ENCODE data around the gene APOL1. TPM values are rescaled to one million over a fixed set of nuclear protein-coding genes. Genes with fewer than 3 reads are reported as not detected.
"Not testable (repeated sequence)": the region's sequence is repeated elsewhere in the genome, so short reads cannot be mapped to it uniquely, and the experiment has no call there.

Gene APOL1, protein sequence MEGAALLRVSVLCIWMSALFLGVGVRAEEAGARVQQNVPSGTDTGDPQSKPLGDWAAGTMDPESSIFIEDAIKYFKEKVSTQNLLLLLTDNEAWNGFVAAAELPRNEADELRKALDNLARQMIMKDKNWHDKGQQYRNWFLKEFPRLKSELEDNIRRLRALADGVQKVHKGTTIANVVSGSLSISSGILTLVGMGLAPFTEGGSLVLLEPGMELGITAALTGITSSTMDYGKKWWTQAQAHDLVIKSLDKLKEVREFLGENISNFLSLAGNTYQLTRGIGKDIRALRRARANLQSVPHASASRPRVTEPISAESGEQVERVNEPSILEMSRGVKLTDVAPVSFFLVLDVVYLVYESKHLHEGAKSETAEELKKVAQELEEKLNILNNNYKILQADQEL
- 10 to 100 TPM; 52.8 to 89.4 TPM for total RNA-seq

DNA sequence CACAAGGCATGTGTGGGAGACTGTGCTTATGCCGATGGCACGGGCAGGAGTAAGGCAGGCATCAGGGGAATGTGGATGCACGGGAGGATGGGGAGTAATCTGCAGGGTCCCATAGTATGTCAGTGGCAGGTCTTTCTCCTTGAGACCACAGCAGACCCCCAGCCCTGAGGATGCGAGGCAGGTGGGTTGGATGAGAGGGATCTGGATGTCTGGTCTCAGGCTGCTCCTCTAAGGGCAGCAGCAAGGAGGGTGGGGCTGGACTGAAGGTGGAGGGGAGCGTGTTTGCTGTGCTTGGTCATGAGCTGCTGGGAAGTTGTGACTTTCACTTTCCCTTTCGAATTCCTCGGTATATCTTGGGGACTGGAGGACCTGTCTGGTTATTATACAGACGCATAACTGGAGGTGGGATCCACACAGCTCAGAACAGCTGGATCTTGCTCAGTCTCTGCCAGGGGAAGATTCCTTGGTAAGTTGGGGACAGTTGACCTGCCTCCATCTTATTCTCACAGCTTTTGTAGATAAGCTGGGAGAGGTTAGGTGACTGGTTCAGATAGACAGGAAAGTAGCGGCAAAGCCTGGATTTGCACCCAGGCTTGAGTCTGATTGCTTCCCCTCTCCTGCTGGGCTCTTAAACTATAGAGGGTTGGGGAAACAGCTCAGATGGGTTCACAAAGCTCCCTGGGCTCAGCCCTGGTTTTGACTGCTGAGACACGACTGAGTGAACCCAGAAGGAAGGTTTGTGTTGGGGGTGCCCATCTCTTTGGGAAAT, at the start of gene APOL1:
APOL1 (plus strand) TSS at position 380 of the 769 bp plus-strand sequence. CDS start 1,823 bp downstream, outside the sequence.
- peaks cover 43% of the 10 kb centered on the region for H3K4me1 Mint-ChIP-seq
- H3K36me3 Mint-ChIP-seq (ENCODE audit: low read depth), result peaks cover 51% of the 10 kb centered on the region
- peak; percentile 82 for ATAC-seq (replicated peaks)
- H3K27ac Mint-ChIP-seq, result peak within 1 kb of the TSS; percentile 97
- H3K9me3 Mint-ChIP-seq, result no peaks in the 10 kb centered on the region
- no peaks in the 10 kb centered on the region for H3K27me3 Mint-ChIP-seq
- peak within 1 kb of the TSS; percentile 97 for H3K4me3 Mint-ChIP-seq

DNA sequence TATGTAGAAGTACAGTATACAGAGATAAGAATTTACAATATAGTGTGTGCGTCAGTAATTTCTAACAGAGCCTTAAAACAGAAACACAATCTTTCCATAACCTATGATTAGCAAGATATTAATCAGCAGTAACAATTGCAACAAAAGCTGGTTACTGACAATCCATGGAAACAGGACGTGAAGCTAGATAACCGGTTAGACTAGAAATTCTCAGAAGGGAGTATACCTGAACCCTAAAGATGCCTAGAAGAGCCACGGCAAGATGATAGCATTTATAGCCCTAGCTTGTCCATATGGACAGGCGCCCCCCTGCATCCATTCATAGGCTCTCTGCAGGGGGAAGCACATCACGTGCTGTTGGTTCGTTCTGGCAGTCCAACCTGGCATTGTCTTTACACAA, 49.5 kb upstream of the APOL1 start:
- not testable (repeated sequence) for H3K27ac Mint-ChIP-seq; H3K4me1 Mint-ChIP-seq; H3K9me3 Mint-ChIP-seq; ATAC-seq (replicated peaks); H3K4me3 Mint-ChIP-seq; H3K36me3 Mint-ChIP-seq (ENCODE audit: low read depth)
- H3K27me3 Mint-ChIP-seq, result peaks cover 12% of the 10 kb centered on the region

DNA sequence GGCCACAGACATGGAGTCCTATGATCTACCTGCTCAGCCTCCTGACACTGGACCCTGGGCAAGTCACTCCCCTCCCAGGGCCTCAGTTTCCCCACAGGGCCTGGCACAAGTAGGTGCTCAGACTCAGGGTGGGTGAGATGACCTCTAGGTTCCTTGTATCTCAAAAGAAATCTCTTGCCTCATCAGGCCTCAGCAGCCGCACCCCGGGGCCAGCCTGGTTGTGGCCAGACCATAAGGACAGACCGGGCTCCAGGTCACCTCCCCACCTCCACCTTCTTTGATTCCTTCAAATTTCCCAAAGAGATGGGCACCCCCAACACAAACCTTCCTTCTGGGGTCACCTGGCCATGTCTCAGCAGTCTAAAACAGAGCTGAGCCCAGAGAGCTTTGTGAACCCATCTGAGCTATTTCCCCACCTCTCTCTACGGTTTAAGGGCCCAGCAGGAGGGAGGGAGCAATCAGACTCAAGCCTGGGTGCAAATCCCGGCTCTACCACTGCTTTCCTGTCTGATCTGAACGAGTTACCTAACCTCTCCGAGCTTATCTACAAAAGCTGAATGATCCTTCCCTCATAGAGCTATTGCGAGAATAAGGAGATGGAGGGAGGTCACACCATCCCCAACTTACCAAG, 48.8 kb upstream of the APOL1 start:
- peaks cover under 1% of the 10 kb centered on the region for H3K9me3 Mint-ChIP-seq
- no peaks in the 10 kb centered on the region for H3K4me1 Mint-ChIP-seq
- no peak overlapping the region for H3K4me3 Mint-ChIP-seq
- no peaks in the 10 kb centered on the region for H3K36me3 Mint-ChIP-seq (ENCODE audit: low read depth)
- ATAC-seq (replicated peaks), result no peak
- peaks cover 18% of the 10 kb centered on the region for H3K27me3 Mint-ChIP-seq
- H3K27ac Mint-ChIP-seq, result no peak overlapping the region

DNA sequence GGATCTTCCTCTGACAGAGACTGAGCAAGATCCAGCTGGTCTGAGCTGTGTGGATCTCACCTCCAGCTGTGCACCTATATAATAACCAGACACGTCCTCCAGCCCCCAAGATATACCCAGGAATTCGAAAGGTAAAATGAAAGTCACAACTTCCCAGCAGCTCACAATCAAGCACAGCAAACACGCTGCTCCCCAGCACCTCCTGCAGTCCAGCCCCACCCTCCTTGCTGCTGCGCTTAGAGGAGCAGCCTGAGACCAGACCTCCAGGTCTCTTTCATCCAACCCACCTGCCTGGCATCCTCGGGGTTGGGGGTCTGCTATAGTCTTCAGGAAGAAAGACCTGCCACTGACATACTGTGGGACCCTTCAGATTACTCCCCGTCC, 48.3 kb upstream of the APOL1 start:
- Mint-ChIP-seq H3K27me3 (peaks cover 22% of the 10 kb centered on the region), H3K4me3 (no peak overlapping the region), H3K4me1 (no peaks in the 10 kb centered on the region), H3K36me3 (ENCODE audit: low read depth) (no peaks in the 10 kb centered on the region), H3K27ac (no peak overlapping the region), H3K9me3 (peaks cover 3% of the 10 kb centered on the region)
- no peak for ATAC-seq (replicated peaks)

DNA sequence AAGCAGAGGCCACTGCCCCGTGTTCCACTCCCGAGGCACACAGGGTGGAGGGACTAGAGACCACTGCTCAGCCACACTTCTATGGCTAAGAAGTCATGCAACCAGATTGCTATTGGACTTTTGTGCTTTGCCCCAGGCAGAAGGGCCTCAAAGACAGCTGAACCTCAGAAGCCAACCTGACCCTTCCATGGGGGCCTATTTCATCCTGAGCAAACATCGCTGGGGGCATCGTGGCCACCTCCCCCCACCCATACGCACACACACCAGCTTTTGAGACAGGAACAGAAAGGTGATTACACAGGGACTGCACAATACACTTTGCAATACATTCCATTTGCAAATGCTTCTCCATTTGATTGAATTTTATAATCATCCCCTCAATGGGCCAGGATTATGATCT, 47.4 kb upstream of the APOL1 start:
- H3K36me3 Mint-ChIP-seq (ENCODE audit: low read depth); H3K9me3 Mint-ChIP-seq; H3K27ac Mint-ChIP-seq; H3K4me1 Mint-ChIP-seq; H3K4me3 Mint-ChIP-seq; ATAC-seq (replicated peaks): not testable (repeated sequence)
- peaks cover 22% of the 10 kb centered on the region for H3K27me3 Mint-ChIP-seq

DNA sequence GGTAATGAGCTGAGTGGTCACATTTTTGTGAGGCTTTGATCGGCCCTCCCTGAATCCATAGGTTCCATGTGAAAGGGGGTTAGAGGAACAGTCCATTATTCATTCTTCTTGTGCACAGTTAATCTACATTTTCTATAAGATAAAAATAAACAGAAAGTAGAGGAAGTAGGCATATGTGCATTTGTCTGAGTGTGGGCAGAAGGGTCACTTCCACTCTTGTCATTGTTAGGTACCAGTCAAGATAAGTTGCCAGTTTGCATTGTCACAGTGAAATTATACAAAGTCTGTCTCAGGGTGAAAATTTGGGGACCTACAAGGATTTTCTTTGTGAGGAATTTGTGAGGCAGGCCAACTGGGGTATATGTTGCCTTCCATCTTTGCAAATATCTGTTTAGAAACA, 46.7 kb upstream of the APOL1 start:
- Mint-ChIP-seq H3K9me3 (peaks cover 3% of the 10 kb centered on the region), H3K4me1 (no peaks in the 10 kb centered on the region)

DNA sequence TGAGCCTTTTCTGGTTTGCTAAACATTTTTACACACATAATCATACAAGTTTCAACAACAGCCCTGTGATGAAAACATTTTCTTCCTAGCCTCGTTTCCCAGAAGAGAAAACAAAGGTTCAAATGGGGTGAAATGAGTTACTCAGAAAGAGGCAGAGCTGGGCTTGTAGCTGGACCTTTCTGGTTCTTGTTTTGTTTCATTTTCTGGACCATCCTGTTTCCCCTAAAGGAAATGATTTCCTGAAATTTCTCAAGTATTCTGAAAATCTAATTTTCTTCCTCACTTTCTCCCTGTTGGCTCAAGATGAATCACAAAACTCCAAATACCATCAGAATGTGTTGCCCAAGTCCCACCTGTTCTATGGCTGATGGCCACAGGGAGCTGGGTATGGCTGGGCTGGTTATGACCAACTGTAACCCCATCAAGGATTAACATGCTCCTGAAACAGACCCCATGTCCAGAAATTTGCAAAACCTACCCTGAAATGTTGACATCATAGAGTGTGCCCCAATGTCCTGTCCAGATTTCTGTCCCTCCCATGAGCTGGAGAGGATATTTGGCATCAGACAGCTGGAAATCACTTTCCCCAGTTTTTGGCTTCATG, 44.7 kb upstream of the APOL1 start:
- Mint-ChIP-seq H3K4me3 (no peak overlapping the region), H3K36me3 (ENCODE audit: low read depth) (no peaks in the 10 kb centered on the region), H3K27me3 (peaks cover 25% of the 10 kb centered on the region), H3K9me3 (peaks cover 3% of the 10 kb centered on the region), H3K27ac (no peak overlapping the region), H3K4me1 (no peaks in the 10 kb centered on the region)
- ATAC-seq (replicated peaks), result no peak

More for the DNA sequence above, 46.7 kb upstream of the APOL1 start:
- Mint-ChIP-seq H3K27ac (no peak overlapping the region), H3K27me3 (peaks cover 19% of the 10 kb centered on the region), H3K36me3 (ENCODE audit: low read depth) (no peaks in the 10 kb centered on the region), H3K4me3 (no peak overlapping the region)
- ATAC-seq (replicated peaks), result no peak

DNA sequence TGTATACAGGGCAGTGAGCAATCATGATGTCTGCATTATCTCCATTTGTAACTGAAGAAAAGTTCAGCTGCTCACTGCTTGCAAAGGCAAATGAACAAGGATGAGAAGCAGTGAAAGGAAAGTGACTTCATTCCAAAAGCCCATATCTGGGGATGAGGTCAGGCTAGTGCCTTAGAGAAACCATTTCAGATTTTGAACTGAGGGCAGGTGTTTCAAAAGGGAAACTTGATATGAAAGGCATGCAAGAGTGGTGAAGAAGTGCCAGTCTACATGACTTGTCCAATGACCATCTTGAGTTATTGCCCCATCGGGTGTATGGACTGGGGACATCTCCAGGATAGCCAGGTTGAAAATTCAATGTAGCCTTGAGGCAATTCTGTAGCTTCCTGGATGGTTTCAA, 44.0 kb upstream of the APOL1 start:
- H3K36me3 Mint-ChIP-seq (ENCODE audit: low read depth), result no peaks in the 10 kb centered on the region
- H3K27me3 Mint-ChIP-seq, result peaks cover 27% of the 10 kb centered on the region
- no peaks in the 10 kb centered on the region for H3K4me1 Mint-ChIP-seq
- no peak for ATAC-seq (replicated peaks)
- no peak overlapping the region for H3K4me3 Mint-ChIP-seq
- H3K9me3 Mint-ChIP-seq, result peaks cover 3% of the 10 kb centered on the region
- H3K27ac Mint-ChIP-seq, result no peak overlapping the region

DNA sequence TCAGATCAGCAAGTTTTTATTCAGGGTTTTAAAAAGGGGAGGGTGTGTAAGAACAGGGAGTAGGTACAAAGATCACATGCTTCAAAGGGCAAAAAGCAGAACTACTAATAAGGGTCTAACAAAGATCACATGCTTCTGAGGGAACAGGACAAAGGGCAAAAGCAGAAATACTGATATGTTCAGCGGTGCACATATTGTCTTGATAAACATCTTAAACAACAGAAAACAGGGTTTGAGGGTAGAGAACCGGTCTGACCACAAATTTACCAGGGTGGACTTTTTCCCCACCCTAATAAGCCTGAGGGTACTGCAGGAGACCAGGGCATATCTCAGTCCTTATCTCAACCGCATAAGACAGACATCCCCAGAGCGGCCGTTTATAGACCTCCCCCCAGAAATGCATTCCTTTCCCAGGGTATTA, 43.4 kb upstream of the APOL1 start:
- not testable (repeated sequence) for H3K36me3 Mint-ChIP-seq (ENCODE audit: low read depth); H3K9me3 Mint-ChIP-seq; H3K4me1 Mint-ChIP-seq; ATAC-seq (replicated peaks); H3K27ac Mint-ChIP-seq; H3K4me3 Mint-ChIP-seq
- H3K27me3 Mint-ChIP-seq, result peaks cover 27% of the 10 kb centered on the region

DNA sequence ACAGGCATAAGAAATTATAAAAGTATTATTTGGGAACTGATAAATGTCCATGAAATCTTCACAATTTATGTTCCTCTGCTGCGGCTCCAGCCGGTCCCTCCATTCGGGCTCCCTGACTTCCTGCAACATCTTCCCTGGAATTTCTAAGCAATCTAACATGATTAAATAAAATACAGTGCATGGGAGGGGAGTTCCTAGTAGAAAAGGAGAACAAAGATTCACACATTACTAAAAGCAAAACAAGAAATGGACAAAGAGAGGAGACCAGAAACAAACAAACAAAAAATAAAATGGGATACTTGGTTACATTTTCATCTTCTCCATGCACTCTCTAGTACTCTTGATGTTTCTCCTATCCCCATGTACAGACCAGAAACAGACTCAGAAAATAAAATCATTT, 42.7 kb upstream of the APOL1 start:
- Mint-ChIP-seq H3K27ac (no peak overlapping the region), H3K36me3 (ENCODE audit: low read depth) (no peaks in the 10 kb centered on the region), H3K9me3 (peaks cover 3% of the 10 kb centered on the region), H3K4me1 (no peaks in the 10 kb centered on the region), H3K27me3 (peaks cover 30% of the 10 kb centered on the region), H3K4me3 (no peak overlapping the region)
- no peak for ATAC-seq (replicated peaks)

DNA sequence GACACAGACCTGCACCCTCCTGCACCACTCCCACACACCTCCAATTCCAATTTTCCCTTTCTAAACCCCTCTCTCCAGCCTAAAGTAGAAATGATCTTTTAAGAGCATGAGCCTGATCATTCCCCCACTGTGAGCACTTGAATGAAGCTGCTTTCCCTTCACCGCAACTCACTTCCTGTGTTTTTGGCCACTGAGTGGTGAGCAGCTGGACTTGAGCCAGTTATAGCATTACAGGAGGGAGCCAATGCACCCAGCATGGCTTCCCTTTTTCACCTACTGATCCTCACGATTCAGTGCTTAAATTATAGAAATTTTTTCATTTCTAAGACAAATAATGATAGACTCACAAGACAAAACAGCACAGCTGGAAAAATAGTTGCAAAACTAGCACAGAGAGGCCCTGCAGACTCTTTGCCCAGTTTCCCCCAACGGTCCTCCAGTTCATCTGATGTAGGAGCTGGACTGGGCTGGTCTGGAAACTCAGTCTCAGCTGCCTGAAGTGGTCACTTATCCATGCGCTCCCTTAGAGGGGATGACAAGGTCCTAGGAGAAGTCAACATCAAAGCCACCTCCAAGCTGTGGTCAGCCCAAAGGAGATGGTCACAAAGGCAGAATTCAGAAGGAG, 41.6 kb upstream of the APOL1 start:
- H3K27ac Mint-ChIP-seq, result no peak overlapping the region
- no peaks in the 10 kb centered on the region for H3K36me3 Mint-ChIP-seq (ENCODE audit: low read depth)
- H3K9me3 Mint-ChIP-seq, result peaks cover 3% of the 10 kb centered on the region
- no peak overlapping the region for H3K4me3 Mint-ChIP-seq
- no peak for ATAC-seq (replicated peaks)
- H3K4me1 Mint-ChIP-seq, result no peaks in the 10 kb centered on the region
- peaks cover 38% of the 10 kb centered on the region for H3K27me3 Mint-ChIP-seq

DNA sequence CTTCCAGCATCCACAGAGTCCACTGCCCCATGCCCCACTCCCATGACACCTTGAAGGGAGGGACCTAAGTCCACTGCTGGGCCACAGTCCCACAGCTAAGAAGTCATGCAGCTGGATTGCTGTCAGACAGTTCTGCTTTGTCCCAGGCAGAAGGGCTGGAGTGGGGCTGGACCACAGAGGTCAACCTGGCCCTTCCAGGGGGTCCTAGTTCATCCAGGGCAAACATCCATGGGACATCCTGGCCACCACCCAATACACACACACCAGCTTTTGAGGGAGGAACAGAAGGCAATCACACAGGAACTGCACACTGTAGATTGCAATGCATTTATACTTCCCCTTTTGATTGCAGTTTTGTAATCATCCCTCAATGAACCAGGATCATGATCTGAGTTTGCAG, 40.0 kb upstream of the APOL1 start:
- Mint-ChIP-seq H3K4me3 (no peak overlapping the region), H3K27me3 (peaks cover 38% of the 10 kb centered on the region), H3K36me3 (ENCODE audit: low read depth) (no peaks in the 10 kb centered on the region), H3K9me3 (peaks cover 3% of the 10 kb centered on the region), H3K4me1 (no peaks in the 10 kb centered on the region), H3K27ac (no peak overlapping the region)
- no peak for ATAC-seq (replicated peaks)

DNA sequence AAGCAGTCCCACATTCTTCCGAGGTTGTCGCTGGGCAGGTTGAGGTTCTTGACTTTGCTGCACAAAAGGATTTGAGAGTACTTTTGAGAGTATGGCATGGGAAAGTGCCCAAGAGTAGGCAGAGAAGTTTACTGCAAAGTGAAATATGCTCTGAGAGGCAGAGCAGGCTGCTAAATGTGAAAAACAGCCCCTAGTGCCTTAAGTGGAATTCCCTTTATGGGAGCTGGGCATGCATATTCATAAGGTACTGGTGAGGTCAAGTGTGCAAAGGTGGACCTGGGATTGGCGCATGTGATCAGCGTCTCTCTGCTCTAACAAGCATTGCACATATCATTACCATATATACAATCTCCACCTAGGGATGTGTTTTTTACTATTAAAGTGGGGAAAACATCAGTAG, 39.3 kb upstream of the APOL1 start:
- Mint-ChIP-seq H3K36me3 (ENCODE audit: low read depth) (no peaks in the 10 kb centered on the region), H3K27ac (no peak overlapping the region), H3K4me1 (no peaks in the 10 kb centered on the region), H3K4me3 (no peak overlapping the region), H3K9me3 (peaks cover 3% of the 10 kb centered on the region), H3K27me3 (peaks cover 36% of the 10 kb centered on the region)
- no peak for ATAC-seq (replicated peaks)

DNA sequence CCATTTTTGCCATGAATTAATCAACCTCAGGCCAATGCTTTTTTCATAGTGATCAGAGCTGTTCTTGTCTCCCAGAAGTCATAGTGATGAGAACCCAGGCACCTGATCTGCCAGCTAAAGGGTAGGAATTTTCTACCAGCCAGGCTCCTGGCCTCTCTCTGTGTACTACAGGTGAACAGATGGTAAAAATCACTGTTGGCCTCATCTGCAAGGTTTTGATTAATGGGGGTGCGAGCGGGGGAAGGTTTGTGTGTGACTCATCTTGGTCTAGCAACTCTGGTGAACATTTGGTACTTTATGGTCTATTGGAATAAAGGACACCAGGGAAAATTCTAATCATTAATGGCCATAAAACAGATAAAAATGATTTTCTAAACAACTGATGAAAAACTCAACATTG, 37.0 kb upstream of the APOL1 start:
- no peak for ATAC-seq (replicated peaks)
- H3K27me3 Mint-ChIP-seq, result peaks cover 25% of the 10 kb centered on the region
- no peaks in the 10 kb centered on the region for H3K36me3 Mint-ChIP-seq (ENCODE audit: low read depth)
- H3K9me3 Mint-ChIP-seq, result no peaks in the 10 kb centered on the region
- no peak overlapping the region for H3K4me3 Mint-ChIP-seq
- H3K27ac Mint-ChIP-seq, result no peak overlapping the region
- H3K4me1 Mint-ChIP-seq, result no peaks in the 10 kb centered on the region
